ENCODE measurements around the gene TUBB2B.
A peak's percentile ranks its signal among the peaks of the same experiment; 100 is the strongest.
"Not testable (repeated sequence)": the region's sequence is repeated elsewhere in the genome, so short reads cannot be mapped to it uniquely, and the experiment has no call there.

Gene TUBB2B

GRCh38 chr6:3249821-3250220, 22.4 kb upstream of the TUBB2B start:
- DNase-seq (ENCODE audit: low read depth) = no peak
- TF ChIP-seq, protein P1, sequence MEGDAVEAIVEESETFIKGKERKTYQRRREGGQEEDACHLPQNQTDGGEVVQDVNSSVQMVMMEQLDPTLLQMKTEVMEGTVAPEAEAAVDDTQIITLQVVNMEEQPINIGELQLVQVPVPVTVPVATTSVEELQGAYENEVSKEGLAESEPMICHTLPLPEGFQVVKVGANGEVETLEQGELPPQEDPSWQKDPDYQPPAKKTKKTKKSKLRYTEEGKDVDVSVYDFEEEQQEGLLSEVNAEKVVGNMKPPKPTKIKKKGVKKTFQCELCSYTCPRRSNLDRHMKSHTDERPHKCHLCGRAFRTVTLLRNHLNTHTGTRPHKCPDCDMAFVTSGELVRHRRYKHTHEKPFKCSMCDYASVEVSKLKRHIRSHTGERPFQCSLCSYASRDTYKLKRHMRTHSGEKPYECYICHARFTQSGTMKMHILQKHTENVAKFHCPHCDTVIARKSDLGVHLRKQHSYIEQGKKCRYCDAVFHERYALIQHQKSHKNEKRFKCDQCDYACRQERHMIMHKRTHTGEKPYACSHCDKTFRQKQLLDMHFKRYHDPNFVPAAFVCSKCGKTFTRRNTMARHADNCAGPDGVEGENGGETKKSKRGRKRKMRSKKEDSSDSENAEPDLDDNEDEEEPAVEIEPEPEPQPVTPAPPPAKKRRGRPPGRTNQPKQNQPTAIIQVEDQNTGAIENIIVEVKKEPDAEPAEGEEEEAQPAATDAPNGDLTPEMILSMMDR (conservative IDR thresholded peaks at IDR 0.05; ENCODE audit: low read length) = no peak
- H3K4me3 ChIP-seq (ENCODE audit: low read length) = no peak overlapping the region

DNA sequence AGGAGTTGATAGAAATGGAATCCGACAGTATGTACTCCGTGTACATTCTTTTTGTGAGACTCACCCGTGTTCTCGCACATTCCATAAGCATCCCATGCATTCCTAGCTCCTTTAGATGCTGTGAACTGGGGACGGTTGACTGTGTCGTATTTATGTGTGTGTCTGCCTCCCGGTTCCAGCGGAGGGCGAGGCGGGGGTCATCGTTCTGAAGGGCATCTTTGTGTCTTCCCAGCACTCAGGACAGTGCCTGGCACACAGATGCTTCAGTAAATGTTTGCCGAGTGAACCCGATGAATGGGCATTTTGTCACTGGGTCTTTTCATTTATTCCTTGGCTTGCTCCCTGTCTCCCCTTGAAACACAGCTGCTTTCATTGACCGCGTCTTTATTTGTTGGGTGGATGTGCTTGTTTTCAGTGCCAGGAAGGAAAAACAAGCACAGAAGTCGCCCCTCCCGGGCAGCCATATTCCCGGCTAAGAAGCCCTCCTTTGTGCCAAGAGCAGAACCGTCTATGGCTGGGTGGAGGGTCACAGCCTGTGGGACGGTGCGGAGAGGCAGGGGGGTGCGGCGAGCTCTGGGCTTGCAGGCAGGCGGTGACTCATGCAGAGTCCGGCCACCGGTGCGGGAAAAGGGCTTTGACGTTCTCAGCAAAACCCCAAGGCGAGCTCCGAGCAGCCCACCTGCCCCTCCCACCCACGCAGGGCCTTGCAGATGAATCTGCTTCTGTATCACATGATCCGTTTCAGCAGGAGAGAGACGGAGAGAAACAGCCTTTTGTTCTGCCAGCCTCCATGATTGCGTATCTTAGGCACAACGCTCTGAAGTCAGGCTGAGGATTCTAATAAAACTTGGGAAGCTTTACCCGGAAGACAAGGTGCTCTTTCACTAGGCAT, 20.0 kb upstream of the TUBB2B start:
- DNase-seq (ENCODE audit: low read depth) = peak; percentile 90
- peak overlapping the region; percentile 55 for H3K4me3 ChIP-seq (ENCODE audit: low read length)
- TF ChIP-seq, protein P1 (conservative IDR thresholded peaks at IDR 0.05; ENCODE audit: low read length) = no peak

DNA sequence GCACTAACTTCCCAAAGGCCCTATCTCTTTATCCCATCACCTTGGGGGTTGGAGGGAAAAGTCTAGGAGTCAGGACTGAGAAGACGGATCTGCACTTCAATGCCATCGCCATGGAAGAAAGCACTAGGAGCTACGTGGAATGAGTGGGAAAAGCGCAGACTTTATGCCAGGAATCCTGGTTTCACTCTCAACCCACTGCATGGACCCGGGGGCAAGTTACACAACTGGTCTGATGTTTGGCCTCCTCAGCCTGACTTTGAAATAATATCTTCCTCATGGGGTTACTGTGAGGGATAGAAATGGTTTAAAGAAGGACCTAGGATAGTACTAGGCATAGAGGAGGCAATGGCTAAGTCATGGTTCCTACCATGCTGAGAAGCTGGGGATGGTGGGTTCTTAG, 17.8 kb upstream of the TUBB2B start:
- TF ChIP-seq, protein P1 (conservative IDR thresholded peaks at IDR 0.05; ENCODE audit: low read length) = no peak
- no peak for DNase-seq (ENCODE audit: low read depth)
- no peak overlapping the region for H3K4me3 ChIP-seq (ENCODE audit: low read length)

GRCh38 chr6:3244832-3245161, 17.3 kb upstream of the TUBB2B start:
- not testable (repeated sequence) for H3K4me3 ChIP-seq (ENCODE audit: low read length); DNase-seq (ENCODE audit: low read depth)

GRCh38 chr6:3244003-3244831, 16.8 kb upstream of the TUBB2B start:
- DNase-seq (ENCODE audit: low read depth) = no peak
- no peak overlapping the region for H3K4me3 ChIP-seq (ENCODE audit: low read length)
- TF ChIP-seq, protein P1 (conservative IDR thresholded peaks at IDR 0.05; ENCODE audit: low read length) = no peak

- DNase-seq (ENCODE audit: low read depth) = no peak
- no peak overlapping the region for H3K4me3 ChIP-seq (ENCODE audit: low read length)
- TF ChIP-seq, protein P1 (conservative IDR thresholded peaks at IDR 0.05; ENCODE audit: low read length) = no peak
Measured at GRCh38 chr6:3242768-3243167, 15.3 kb upstream of the TUBB2B start.

DNA sequence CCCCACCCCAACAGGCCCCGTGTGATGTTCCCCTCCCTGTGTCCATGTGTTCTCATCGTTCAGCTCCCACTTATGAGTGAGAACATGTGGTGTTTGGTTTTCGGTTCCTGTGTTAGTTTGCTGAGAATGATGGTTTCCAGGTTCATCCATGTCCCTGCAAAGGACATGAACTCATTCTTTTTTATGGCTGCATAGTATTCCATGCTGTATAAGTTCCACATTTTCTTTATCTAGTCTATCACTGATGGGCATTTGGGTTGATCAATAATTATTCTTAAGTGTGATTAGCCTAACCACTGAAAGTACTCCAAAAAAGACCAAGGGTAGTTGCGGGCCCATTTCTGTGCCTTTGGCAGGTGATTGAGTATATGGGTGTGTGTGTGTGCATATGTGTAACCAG, 14.3 kb upstream of the TUBB2B start:
- not testable (repeated sequence) for H3K4me3 ChIP-seq (ENCODE audit: low read length); DNase-seq (ENCODE audit: low read depth)

DNA sequence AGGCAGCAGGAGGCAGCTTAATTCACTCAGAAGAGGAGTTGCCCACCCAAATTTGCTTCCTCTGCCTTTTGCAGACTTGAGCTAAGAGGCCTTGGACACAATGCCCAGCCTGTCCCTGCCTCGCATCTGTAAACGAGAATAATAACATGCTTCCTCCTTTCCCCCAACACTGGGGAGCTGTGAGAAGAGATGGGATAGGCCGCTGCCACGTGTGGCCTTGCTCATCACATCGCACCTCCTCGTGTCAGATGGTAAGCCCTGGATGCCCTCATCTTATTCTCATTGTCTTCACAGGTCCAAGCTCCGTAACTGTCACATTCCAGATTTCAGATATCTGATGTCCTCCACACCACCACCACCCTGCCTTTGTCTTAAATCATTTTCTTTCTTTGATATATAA, 13.1 kb upstream of the TUBB2B start:
- DNase-seq (ENCODE audit: low read depth) = no peak
- H3K4me3 ChIP-seq (ENCODE audit: low read length) = no peak overlapping the region
- TF ChIP-seq, protein P1 (conservative IDR thresholded peaks at IDR 0.05; ENCODE audit: low read length) = no peak

All from AG10803 (cell line).